ENCODE data around the gene RASSF7.

RASSF7 gene

DNA sequence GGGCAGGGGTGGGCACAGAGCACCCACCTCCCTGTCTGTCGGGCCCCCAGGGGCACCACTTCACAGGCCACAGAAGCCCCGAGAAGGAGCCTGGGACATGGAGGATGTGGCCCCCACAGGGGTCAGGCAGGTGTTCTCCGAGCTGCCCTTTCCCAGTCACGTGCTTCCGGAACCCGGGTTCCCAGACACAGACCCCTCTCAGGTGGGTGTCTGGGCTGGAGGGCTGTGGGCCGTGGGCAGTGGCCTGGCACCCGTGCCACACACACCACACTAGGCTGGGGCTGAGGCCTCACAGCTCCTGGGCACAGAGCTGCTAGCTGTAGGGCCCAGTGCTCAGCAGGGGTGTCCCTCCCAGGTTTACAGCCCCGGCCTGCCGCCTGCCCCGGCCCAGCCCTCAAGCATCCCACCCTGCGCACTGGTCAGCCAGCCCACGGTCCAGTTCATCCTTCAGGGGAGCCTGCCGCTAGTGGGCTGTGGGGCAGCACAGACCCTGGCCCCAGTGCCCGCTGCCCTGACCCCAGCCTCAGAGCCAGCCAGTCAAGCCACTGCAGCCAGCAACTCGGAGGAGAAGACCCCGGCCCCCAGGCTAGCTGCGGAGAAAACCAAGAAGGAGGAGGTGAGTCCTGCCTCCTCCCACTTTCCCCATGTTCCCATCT, 49.5 kb downstream of the RASSF7 start:
- DNase-seq (ENCODE audit: low read depth): no peak

DNA sequence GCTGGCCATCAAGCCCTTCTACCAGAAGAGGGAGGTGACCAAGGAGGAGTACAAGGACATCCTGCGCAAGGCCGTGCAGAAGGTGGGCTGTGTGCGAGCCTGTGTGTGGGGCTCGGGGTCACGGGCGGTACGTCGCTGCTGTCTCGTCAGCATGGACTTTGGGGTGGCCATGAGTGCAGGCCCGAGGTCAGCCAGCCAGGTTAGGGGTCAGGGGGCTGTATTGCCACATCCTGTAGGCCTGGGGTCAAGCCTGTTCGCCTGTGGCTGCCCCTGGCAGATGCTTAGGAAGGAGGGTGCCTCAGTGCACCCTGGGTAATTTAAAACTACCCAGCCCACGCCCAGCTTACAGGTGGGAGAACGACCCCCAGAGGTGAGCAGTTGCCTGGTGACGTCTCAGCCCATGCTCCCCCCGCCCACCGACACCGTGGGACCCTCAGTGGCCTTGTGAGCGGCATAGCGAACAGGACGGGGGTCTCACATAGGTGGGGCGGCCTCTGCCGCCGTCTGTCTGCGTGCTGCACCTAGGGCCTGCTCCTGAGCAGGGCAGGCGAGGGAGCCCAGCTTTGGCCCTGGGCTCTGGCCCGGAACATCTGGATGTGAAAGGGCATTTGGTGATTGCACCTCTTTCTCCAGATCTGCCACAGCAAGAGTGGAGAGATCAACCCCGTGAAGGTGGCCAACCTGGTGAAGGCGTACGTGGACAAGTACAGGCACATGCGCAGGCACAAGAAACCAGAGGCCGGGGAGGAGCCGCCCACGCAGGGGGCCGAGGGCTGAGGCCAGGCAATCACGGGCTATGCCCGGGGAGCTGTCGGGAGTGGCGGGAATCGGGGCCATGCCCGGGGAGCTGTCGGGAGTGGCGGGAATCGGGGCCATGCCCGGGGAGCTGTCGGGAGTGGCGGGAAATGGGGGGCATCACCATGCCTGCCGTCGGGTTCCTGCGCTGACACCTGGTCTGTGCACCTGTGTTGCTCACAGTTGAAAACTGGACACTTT, 50.5 kb downstream of the RASSF7 start:
- DNase-seq (ENCODE audit: low read depth): no peak

DNA sequence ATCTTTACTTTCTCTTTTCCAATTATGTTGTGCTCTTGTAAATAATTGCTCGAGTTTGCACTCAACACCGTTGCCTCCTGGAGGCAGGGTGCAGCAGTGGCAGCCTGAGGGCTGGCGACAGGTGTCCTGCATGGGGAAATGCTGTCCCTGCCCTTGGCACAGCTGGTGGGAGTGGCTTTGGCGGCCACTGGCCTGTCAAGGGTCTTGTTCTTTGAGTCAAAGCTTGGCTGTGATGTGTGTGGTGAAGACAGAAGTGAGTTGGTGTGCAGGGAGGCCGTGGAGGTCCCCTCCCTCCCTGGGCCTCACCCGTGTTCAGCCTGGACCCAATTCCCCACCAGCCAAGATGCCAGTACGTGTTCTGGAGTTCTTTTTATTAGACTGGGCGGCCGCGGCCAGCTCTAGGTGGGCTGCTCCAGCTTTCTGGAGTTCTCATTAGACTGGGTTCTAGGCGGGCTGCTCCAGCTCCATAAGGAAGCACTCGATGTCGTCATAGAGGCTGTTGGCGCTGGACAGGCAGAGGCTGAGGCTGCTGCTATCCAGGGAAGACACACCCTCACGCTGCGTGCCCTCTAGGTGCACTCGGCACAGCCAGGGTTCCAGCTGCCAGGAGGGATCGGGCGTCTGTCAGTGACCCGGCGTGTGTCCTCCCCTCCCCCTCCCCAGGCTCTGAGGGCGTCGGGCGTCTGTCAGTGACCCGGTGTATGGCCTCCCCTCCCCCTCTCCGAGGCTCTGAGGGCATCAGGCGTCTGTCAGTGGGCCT, 51.6 kb downstream of the RASSF7 start:
- DNase-seq (ENCODE audit: low read depth): peak; percentile 56

DNA sequence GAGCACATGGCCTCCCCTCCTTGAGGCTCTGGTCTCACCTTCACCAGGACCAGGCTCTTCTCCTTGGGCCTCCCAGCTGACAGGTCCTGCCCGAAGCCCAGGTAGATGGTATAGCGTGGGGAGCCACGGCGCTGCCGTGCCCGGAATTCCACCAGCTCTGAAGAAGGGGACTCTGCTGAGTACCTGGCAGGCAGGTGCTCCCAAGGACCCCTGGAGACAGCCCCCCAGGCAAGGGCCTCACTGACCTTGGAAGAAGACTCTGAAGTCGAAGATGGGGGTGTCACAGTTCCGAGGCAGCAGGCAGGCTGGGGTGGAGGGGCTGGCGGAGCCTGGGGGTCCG, 52.2 kb downstream of the RASSF7 start:
- no peak for DNase-seq (ENCODE audit: low read depth)

DNA sequence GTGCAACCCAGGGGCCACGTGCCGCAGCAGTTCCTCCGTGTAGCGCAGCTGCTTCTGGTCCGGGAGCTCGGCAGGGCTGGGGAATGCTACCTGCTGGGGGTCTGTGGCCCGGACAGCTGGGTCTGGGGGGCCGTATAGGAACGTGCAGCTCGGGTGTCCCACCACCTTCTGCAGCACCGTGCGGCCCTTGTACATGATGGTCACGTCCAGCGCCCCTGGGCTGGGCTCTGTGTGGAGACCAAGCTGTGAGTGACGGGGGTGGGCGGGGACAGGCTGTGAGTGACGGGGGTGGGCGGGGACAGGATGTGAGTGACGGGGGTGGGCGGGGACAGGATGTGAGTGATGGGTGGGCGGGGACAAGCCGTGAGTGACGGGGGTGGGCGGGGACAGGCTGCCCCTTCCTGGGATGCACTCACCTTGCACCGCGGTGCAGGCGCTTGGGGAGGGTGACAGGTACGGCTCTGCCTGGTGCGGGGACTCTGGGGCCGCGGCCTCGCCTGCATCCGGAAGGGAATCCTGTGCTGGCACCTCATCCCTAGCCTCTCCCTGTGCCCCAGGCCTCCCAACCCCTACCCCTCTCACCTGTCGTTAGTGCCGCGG, 52.7 kb downstream of the RASSF7 start:
- DNase-seq (ENCODE audit: low read depth): peak; percentile 70
